GDM1 (cell line): ENCODE measurements around the gene MOV10.

Experiments
- DNase-seq: peaks from one replicate; lab custom pipeline; 2025; lab: John Stamatoyannopoulos, UW

Gene MOV10

DNA sequence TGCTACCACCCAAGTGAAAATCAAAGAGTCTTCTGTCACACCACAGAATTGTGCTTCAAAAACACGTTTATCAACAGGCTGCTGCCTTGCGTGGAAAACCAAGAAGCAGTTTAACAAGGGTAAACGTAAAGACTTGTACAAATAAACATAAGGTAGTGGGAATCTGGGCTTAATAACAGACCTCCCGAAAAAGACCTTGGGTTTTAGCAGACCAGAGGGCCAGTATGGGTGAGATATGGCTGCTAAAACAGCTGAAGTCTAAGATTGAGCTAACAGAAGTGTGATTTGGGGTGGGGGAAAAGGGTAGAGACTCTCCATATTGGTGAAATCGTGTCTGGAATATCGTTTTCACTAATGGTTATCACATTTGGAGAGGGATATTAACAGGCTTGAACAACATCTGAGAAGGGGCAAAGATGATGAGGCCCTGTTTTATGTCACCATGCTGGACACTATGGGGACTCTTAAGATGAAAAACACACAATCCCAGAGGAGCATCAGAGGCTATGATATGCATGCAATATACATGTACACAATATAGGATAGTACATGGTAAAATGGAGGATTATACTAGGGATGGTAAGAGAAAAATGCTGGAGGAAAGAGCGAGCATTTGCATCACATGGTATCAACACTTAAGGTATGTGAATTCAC, 1.4 kb downstream of the MOV10 start:
- DNase-seq = no peak

DNA sequence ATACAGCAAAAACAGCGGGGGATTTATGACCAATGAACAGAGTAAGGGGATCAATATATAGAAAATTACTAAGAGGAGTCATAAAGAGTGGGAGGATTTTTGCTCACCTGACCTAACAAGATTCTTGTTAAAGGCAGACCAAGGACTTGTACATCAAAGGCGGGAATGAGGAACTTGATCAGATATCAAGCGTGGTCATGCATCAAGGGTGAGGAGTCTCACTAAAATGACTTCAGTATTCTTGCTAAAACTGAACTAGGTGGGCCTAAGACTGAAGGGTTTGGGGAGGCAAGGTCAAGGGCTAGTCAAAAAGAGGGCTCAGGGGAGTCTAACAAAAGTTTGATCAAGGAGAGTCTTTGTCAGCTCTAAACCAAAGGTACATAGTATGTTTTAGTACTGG, 2.1 kb downstream of the MOV10 start:
- no peak for DNase-seq

DNA sequence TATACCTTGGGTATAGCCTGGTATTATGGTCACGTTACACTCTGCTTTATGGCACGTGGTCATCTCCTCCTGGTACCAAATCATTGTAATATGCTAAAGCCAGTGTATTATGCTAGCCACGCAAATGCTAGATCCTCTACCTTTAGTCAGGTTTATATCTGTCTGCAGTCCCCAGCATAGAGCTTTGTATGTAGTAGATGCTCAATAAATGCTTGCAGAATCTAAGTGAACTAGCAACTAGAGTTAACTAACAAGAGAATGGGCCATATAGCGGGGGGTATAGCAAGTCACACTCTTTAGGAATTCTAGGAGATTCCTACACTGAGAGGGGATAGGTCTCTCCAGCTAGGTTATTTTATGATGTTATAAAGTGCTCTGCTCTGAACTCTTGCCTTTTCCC, 3.0 kb downstream of the MOV10 start:
- DNase-seq = no peak

DNA sequence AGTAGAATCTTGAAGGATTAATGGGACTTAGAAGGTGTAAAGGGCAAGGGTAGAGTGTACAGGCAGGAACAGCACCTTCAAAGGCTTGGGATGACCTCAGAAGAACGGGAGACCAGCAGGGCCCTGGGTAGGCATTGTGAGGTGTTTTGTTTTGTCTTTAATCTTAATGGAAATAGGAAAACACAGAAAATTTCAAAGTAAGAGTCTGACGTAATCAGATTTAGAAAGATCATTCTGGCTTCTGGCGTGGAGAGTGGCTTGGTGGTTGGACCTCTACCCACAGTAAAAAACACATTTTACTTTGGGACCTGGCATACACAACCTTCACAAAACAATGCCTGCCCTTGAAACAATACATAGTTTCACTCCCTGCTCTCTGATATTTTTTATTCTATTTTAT, 4.1 kb downstream of the MOV10 start:
- no peak for DNase-seq

DNA sequence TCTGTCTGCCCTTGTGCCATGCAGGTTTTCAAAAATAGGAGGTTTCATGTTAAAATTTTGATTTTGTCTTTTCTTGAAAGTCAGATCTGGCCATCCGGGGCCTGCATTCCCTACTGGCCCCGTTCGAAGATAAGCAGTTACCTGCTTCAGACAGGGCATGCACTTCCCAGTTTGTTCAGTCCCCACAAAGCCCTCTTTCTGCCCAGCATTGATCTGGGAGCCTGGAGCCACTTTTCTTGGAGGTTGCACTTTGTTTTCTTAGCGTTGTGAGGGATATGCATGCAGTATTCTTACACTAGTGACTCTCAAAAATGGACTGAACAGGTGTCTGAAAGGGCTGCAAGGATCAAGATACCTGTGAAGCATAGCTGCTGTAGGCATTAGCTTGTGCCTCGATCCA, 11.5 kb downstream of the MOV10 start:
- DNase-seq = no peak

DNA sequence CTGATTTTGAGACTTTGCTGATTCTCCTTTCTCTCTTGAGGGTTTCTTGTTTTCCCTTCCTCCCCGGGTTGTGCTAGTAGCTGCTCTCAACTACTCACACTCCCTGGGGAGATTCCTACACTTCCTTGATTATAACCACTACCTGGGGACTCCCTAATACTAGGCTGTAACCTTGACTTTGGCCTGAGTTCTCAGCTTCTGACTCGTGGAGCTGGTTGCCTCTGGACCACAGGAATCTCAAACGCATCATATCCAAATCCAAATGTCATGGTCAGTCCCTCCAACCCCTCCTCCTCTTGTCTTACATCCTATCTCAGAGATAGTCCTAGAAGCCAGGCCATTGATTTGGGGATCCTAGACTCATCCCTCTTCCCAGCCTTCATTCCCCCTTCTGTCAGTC, 12.0 kb downstream of the MOV10 start:
- DNase-seq = no peak

DNA sequence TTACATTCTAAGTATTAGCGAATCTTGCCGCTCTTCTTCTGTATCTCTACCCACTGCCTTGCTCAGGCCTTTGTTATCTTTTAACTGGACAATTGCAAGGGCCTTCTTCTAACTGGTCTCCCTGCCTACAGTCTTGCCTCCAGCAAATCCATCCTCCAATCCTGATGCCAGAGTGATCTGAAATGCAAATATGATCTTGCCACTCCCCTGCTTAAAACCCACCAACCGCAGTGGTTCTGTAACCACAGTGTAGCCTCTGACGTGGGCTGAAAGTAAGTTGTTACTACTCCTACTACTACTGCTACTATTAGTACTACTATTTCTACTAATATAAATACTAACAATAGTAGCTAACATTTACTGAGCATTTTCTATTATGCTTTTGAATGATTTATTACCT, 12.4 kb downstream of the MOV10 start:
- no peak for DNase-seq

DNA sequence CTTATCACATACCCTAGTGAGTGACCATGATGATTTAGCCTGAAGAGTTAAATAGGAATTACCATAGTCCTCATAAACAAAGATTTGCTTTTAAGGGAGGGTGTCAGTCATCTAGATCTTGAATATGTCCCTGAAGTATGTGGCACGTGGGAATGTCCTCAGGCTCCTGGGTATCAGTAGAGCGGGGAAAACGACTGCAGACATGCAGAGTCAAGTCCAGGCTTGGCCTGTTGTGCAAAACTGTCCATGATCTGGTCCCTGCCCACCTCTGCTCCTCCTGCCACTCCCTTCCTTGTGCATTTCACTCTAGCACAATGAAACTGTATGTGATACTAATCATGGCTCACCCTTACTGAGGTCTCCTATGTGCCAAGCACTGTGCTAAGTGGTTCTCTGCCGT, 12.9 kb downstream of the MOV10 start:
- no peak for DNase-seq

DNA sequence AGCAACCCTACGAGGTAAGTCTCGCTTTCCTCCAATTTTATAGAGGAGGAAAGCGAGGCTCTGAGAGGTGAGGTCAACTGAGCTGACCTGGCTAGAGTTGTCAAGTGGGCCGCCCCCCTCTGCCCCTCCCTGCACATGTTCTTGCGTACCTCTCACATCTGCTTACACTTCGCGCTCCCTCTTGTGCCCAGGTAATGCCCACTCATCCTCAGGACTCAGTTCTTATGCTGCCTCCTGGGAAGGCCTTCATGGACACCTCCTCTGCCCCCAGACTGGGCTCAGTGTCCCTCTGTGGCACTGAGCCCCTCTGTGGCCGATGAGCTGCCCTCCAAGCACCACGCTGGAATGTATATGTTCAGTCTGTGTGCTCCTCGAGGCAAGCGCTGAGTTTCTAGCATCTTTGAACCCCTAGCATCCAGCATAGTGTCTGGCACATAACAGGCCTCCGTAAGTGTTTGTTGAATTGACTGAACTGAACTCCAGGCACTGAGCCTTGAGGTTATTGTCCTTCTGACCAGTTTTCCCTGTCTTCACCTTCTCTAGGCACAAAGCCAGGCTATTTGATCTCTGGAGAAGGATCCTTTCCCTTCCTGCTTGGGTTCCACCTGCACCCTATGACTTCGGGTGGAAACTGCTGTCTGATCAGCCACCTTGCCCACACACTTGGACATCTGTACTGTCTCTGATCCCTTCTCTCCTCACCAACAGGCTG, 13.5 kb downstream of the MOV10 start:
- DNase-seq = no peak

DNA sequence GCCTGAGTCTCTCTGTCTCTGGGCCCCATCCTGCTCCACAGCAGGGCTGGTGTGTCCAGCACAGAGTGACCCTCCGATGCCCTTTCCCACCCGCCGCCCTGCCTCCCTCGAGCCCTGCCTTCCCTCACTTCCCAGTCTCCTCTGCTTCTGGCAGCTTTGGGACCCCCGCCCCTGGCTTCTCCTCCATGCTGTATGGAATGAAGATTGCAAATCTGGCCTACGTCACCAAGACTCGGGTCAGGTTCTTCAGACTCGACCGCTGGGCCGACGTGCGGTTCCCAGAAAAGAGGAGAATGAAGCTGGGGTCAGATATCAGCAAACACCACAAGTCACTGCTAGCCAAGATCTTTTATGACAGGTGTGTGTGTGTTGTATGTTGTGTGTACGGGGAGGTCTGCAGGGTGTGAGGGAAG, 14.3 kb downstream of the MOV10 start:
- no peak for DNase-seq

DNA sequence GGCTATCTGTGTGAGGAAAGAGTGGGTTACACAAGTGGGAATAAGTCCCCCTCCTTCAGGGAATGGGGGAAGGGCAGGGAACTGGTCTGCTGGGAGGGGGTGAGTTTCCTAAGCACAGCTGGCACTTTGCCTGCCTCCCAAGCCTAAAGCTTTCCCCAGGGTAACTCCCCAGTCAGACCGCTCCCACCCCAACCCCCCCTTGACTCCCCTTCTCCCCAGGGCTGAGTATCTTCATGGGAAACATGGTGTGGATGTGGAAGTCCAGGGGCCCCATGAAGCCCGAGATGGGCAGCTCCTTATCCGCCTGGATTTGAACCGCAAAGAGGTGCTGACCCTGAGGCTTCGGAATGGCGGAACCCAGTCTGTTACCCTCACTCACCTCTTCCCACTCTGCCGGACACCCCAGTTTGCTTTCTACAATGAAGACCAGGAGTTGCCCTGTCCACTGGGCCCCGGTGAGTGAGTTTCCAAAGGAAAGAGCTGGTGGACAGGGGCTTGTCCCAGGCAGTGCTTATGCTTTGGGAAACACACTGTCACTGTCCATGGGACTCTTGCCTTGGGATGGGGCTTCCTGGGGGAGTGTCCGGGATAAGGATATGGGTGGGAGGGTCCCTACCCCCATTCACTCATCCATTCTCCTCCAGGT, 14.9 kb downstream of the MOV10 start:
- no peak for DNase-seq

DNA sequence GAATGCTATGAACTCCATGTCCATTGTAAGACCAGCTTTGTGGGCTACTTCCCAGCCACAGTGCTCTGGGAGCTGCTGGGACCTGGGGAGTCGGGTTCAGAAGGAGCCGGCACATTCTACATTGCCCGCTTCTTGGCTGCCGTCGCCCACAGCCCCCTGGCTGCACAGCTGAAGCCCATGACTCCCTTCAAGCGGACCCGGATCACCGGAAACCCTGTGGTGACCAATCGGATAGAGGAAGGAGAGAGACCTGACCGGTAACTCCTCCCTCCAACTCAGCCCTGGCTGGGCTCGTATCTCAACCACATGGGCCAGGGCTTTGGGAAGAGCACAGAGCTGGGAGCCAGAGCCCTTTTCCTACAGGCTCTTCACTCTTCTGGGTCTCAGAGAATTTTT, 15.4 kb downstream of the MOV10 start:
- DNase-seq = no peak

DNA sequence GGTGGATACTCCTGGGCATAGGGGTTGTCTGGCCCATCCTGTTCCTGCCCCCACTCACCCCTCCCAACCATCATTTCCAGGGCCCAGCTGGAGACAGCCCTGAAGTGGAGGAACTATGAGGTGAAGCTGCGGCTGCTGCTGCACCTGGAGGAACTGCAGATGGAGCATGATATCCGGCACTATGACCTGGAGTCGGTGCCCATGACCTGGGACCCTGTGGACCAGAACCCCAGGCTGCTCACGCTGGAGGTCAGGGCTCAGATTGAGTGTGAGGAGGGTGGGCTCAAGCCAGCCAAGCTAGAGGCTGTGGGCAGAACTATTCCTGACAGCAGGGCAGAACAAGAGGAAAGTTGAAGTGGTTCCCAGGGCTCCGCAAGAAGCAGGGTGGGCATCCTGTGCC, 18.2 kb downstream of the MOV10 start:
- no peak for DNase-seq

DNA sequence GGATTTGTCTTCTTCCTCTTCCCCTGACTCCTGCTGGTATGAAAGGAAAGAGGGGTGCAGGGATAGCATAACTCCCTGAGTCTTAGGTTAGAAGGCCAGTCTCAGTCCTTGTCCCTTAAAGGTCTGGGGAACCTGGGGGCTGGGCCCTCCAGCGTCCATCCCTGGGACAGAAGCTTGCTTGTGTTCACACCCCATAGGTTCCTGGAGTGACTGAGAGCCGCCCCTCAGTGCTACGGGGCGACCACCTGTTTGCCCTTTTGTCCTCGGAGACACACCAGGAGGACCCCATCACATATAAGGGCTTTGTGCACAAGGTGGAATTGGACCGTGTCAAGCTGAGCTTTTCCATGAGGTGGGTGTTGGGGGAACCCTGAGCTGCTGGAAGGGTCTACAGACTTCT, 19.4 kb downstream of the MOV10 start:
- DNase-seq = no peak

DNA sequence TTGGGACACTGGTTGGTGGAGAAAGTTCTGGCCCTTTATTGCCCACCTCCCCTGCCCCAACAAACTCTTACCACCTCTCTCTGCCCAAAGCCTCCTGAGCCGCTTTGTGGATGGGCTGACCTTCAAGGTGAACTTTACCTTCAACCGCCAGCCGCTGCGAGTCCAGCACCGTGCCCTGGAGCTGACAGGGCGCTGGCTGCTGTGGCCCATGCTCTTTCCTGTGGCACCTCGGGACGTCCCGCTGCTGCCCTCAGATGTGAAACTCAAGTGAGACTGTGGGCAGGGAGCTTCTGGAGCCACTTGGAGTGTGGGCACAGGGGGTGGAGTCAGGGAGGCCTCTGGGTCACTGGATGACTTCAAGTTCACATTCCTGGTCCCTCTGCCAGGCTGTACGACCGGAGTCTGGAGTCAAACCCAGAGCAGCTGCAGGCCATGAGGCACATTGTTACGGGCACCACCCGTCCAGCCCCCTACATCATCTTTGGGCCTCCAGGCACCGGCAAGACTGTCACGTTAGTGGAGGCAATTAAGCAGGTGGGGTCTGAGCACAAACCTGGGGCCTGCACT, 20.0 kb downstream of the MOV10 start:
- no peak for DNase-seq

DNA sequence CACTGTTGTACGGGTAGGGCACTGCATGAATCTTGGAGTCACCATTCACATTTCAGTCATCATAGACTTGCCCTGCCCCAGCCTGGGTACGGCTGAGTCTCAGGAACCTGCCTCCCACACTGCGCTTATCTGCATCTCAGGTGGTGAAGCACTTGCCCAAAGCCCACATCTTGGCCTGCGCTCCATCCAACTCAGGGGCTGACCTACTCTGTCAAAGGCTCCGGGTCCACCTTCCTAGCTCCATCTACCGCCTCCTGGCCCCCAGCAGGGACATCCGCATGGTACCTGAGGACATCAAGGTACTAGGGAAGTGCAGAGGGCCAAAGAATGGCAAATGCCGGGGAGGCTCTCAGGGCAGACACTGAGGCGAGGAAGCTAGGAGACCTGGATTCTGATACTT, 20.8 kb downstream of the MOV10 start:
- no peak for DNase-seq

DNA sequence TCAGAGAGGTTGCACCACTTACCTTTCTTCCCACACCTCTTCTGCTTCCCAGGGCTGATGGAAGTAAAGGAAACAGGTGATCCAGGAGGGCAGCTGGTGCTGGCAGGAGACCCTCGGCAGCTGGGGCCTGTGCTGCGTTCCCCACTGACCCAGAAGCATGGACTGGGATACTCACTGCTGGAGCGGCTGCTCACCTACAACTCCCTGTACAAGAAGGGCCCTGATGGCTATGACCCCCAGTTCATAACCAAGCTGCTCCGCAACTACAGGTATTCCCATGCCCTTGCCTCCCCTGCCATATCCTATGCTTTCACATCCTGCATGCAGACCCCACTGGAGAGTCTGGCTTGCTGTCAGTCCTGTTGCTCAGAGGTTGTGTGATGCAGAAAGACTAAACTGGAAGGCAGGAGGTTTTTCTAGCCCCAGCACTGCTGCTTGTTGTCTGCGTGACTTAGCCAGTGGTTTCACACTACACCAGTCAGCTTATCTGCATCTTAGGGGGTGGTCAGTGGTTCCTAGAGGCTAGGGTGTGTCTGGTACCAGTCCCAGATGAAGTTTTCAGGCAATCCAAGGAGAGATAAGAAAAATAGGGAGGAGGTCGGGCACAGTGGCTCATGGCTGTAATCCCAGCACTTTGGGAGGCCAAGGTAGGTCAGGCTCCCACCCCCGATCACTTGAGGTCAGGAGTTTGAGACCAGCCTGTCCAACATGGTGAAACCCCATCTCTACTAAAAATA, 22.3 kb downstream of the MOV10 start:
- DNase-seq = no peak

DNA sequence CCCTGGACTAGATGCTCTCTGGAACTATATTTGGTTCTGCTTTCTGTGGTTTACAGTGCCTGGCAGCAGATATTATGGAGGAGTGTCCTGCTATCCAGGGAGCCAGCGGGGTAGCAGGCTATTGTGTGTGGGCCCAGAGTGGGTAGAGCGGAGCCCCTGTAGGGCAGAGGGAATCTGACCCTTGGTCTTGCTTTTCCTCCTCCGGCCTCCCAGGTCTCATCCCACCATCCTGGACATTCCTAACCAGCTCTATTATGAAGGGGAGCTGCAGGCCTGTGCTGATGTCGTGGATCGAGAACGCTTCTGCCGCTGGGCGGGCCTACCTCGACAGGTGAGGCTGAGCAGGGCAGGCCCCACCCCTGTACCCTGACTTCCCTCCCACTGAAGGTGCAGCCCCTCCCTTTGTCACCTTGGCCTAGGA, 23.3 kb downstream of the MOV10 start:
- no peak for DNase-seq

DNA sequence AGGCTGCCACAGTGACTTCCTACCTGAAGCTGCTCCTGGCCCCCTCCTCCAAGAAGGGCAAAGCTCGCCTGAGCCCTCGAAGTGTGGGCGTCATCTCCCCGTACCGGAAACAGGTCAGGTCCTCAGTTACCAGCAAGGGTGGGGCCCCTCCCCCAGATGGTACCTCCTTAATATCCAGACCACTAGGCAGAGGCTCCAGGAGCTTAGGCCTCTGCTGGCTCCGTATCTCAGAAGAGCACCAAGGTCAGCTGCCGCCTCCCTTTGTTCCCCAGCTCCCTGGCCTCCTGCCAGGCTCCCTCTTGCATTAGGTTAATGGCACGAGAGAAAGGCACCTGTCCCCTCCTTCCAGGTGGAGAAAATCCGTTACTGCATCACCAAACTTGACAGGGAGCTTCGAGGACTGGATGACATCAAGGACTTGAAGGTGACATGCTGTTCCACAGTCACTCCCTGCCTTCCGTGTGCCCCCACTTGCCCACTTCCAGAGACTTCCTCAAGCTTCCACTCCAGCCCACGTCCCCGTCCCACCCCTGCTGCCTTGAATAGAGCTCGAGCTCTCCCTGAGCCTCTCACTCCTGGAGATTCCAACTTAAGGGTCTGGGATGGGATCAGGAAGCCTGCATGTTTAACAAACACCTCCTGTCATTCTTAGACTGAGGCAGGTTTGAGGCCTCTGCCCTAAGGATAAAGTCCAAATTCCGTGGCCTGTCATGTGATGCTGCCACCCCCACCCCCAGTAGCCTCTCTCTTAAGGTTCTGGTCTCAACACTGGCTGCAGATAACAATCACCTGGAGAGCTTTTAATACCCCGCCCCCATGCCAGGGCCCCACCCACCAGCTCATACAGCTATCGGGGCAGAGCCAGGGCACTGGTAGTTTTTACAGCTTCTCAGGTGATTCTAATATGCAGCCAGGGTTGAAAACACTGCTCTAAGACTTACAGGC, 24.2 kb downstream of the MOV10 start:
- DNase-seq = no peak

DNA sequence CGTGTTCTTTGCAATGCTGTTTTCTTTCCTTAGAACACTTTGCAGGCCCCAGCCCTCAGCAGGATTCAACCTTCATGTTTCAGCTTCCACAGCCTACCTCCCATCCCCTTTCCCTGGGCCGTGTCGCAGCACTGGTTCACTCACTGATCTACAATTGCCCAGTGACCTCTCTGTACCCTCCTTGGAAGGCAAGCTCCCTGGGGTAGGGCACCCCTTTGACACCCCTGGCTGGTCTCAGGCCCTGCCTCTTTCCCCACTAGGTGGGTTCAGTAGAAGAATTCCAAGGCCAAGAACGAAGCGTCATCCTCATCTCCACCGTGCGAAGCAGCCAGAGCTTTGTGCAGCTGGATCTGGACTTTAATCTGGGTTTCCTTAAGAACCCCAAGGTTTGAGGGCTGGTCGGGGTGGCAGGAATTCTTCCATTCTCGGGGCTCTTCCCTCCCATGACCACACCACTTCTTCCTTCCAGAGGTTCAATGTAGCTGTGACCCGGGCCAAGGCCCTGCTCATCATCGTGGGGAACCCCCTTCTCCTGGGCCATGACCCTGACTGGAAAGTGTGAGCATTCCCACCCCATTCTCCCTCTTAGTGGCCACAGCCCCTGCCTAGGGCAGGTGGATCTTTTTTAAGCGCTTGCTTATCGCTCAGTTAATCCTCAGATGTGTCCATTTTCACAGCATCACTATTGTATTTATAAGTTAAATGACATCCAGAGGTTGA, 25.1 kb downstream of the MOV10 start:
- DNase-seq = no peak
